Stimulated activated memory B cell treated with anti-CD40 and anti-IgM and Interleukin-4, amounts not matched to agents 10 μg/mL and 1 μg/mL and 100 μg/mL, for 72 hours (primary cell): Measurements from ENCODE around the gene ANKRD26.
"Not testable (repeated sequence)": the region's sequence is repeated elsewhere in the genome, so short reads cannot be mapped to it uniquely, and the experiment has no call there.

Experiments used
- ATAC-seq: fragments of 150-1000 bp; cut with Tn5 transposase; 2 replicates; pipeline ENCODE4 v1.10.0; 2021
- H3K27ac Mint-ChIP-seq: one replicate; pipeline ENCODE4 v1.8.0; 2022; ENCODE audit warnings: mild to moderate bottlenecking, mixed read lengths
- H3K27me3 Mint-ChIP-seq: one replicate; pipeline ENCODE4 v1.8.0; 2022; ENCODE audit warnings: mixed read lengths
- H3K36me3 Mint-ChIP-seq: one replicate; pipeline ENCODE4 v1.8.0; 2022; ENCODE audit warnings: mixed read lengths
- H3K4me1 Mint-ChIP-seq: one replicate; pipeline ENCODE4 v1.8.0; 2022; ENCODE audit warnings: mixed read lengths
- H3K4me3 Mint-ChIP-seq: one replicate; pipeline ENCODE4 v1.8.0; 2022; ENCODE audit warnings: mild to moderate bottlenecking, moderate library complexity, mixed read lengths
- H3K9me3 Mint-ChIP-seq: one replicate; pipeline ENCODE4 v1.8.0; 2022; ENCODE audit warnings: mixed read lengths

The ANKRD26 gene

DNA sequence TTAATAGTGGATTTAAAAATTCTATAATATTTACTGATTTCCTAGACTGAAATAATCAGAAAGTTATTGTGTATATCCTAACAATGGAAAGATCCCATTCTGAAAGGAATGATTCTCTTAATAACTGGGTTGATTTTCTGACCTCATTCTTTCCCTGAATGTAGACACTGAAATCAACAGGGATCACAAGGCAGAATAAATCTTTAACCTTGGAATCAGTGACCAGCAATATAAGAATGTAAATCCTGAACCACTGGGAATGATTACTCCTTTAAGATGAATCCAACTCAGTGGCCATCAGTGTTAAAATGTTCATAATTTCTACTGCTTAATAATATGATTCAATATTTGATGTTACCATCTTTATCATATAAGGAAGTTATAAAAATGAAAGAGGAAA is 47.6 kb downstream of the ANKRD26 start:
- Mint-ChIP-seq H3K4me3 (no peak overlapping the region), H3K27ac (no peak overlapping the region), H3K4me1 (peaks cover 6% of the 10 kb centered on the region), H3K36me3 (peaks cover 14% of the 10 kb centered on the region), H3K9me3 (no peaks in the 10 kb centered on the region), H3K27me3 (no peaks in the 10 kb centered on the region)
- no peak for ATAC-seq

DNA sequence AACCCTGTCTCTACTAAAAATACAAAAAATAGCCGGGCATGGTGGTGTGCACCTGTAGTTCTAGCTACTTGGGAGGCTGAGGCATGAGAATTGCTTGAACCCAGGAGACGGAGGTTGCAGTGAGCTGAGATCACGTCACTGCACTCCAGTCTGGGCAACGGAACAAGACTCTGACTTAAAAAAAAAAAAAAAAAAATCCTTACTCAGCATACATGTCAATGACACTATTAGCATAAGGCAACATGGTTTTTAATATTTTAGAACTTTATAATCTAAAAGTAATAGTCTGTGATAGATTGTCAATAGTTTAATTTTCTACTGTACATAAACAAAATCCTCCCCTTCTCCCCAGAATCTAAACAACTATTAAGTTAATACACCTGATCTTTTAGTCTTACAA is 55.0 kb downstream of the ANKRD26 start:
- H3K36me3 Mint-ChIP-seq, result peaks cover 42% of the 10 kb centered on the region
- not testable (repeated sequence) for H3K27ac Mint-ChIP-seq, H3K9me3 Mint-ChIP-seq, ATAC-seq, H3K4me1 Mint-ChIP-seq, H3K4me3 Mint-ChIP-seq, H3K27me3 Mint-ChIP-seq

DNA sequence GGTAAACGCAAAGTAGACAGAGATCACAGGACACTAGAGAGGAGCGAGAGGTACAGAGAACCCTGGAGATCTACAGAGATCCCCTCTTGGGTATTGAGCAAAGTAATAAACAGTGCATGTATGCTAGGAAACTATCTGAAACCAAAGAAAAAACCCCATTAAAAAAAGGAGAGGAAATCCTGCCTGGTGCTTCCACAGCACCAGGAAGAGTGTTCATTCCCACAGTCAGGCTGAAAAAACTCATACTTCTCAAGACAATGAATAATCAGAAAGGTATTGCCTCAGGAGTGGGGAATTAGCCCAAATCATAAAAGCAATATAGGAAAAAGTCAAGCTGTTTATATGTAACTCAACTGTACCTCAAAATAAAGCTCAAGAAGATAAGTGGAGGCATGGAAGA is 59.1 kb downstream of the ANKRD26 start:
- no peaks in the 10 kb centered on the region for H3K27me3 Mint-ChIP-seq
- H3K4me1 Mint-ChIP-seq, result no peaks in the 10 kb centered on the region
- peaks cover 46% of the 10 kb centered on the region for H3K36me3 Mint-ChIP-seq
- no peak for ATAC-seq
- no peak overlapping the region for H3K27ac Mint-ChIP-seq
- no peaks in the 10 kb centered on the region for H3K9me3 Mint-ChIP-seq
- no peak overlapping the region for H3K4me3 Mint-ChIP-seq

DNA sequence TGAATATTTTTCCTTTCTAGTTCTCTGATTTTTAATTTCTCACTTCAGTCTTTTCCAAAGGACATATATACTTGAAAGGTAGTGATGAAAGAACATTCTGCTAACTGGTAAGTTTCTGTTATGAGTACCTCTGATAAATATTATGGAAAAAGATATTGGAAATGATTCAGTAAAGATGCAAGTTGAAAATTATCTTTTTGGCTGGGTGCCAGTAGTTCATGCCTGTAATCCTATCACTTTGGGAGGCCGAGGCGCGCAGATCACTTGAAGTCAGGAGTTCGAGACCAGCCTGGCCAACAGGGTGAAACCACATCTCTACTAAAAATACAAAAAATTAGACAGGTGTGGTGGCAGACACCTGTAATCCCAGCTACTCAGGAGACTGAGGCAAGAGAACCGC is 62.1 kb downstream of the ANKRD26 start:
- Mint-ChIP-seq H3K27me3 (no peaks in the 10 kb centered on the region), H3K27ac (no peak overlapping the region), H3K4me1 (no peaks in the 10 kb centered on the region), H3K4me3 (no peak overlapping the region), H3K36me3 (peaks cover 57% of the 10 kb centered on the region), H3K9me3 (no peaks in the 10 kb centered on the region)
- ATAC-seq, result no peak

DNA sequence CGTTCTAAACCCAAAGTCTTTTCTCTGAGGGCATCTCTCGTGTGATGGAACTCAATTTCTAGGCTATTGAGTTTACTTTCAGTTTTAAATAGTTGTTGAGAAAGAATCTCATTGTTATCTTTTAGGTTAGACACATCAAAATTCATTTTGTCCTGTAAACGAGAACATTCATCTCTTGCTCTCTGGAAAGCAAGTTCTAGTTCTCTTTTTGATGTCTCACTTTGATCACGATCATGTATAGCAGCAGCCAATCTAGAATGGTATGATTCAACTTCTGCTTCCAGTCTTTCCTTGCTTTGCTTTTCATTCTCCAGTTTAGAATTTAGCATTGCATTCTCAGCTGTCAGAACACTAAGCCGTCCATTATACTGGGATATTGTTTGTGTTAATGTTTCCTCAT is 65.1 kb downstream of the ANKRD26 start:
- no peaks in the 10 kb centered on the region for H3K27me3 Mint-ChIP-seq
- no peak overlapping the region for H3K27ac Mint-ChIP-seq
- H3K4me3 Mint-ChIP-seq, result no peak overlapping the region
- no peak for ATAC-seq
- no peaks in the 10 kb centered on the region for H3K9me3 Mint-ChIP-seq
- no peaks in the 10 kb centered on the region for H3K4me1 Mint-ChIP-seq
- H3K36me3 Mint-ChIP-seq, result peaks cover 46% of the 10 kb centered on the region

DNA sequence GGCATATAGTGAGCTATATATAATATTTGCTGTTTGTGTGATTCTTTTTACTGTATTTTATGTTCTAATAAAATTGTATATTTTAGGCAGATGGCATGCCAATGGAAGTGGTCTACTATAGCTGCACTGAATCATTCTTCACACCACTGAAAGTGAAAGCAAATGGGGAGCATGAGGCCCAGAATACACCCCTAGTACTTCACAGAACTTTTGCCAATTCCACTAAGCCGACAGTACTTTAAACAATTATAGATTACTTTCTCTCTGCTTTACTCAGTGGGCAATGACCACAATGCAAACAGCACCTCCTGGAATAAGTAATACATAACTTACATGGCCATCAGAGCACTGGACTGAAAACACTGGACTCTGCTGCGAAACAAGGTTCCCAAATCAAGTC is 70.2 kb downstream of the ANKRD26 start:
- Mint-ChIP-seq H3K27me3 (no peaks in the 10 kb centered on the region), H3K36me3 (peaks cover 36% of the 10 kb centered on the region), H3K9me3 (no peaks in the 10 kb centered on the region), H3K4me3 (no peak overlapping the region), H3K27ac (no peak overlapping the region), H3K4me1 (no peaks in the 10 kb centered on the region)
- no peak for ATAC-seq

DNA sequence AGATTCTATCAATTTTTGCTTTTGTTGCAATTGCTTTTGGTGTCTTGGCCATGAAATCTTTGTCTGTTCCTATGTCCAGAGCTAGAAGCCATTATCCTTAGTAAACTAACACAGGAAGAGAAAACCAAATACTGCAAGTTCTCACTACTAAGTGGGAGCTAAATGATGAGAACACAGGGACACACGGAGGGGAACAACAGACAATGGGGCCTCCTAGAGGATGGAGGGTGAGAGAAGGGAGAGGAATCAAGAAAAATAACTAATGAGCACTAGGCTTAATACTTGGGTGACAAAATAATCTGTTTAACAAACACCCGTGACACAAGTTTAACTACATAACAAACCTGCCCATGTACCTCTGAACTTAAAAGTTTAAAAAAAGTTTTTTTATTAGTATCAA is 78.2 kb downstream of the ANKRD26 start:
- Mint-ChIP-seq H3K4me3 (no peak overlapping the region), H3K9me3 (no peaks in the 10 kb centered on the region), H3K36me3 (peaks cover 45% of the 10 kb centered on the region), H3K27me3 (no peaks in the 10 kb centered on the region), H3K4me1 (no peaks in the 10 kb centered on the region), H3K27ac (no peak overlapping the region)
- no peak for ATAC-seq

DNA sequence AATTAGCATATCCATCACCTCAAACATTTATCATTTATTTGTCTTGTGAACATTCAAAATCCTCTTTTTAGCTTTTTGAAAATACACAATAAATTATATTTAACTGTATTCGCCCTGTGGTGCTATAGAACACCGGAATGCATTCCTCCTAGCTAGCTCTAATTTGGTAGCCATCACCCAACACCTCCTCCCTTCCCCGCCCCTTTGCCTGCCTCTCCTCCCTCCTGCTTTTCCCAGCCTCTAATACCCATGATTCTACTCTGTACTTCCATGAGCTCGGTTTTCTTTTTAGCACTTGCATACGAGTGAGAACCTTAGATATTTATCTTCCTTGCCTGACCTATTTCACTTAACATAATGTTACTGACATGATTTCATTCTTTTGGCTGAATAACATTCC is 80.1 kb downstream of the ANKRD26 start:
- Mint-ChIP-seq H3K36me3 (peaks cover 30% of the 10 kb centered on the region), H3K9me3 (no peaks in the 10 kb centered on the region), H3K27me3 (no peaks in the 10 kb centered on the region), H3K27ac (no peak overlapping the region), H3K4me3 (no peak overlapping the region), H3K4me1 (no peaks in the 10 kb centered on the region)
- no peak for ATAC-seq

DNA sequence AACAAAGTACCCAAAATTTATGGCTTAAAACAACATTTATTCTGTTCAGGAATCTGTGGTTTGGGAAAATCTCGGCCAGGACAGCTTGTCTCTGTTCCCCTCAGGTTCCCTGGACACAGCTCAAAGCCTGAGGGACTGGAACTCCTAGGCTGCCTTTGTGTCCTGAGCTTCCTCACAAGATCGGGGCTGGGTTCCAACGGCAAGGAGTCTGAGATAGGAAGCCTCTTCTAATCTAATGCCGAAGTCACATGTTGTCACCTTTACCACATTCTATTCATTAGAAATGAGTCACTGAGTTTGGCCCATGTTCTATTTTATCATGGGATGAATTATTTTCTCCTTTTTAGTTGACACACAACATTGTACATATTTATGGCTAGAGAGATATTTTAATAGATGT is 80.5 kb downstream of the ANKRD26 start:
- no peak overlapping the region for H3K4me3 Mint-ChIP-seq
- no peak overlapping the region for H3K27ac Mint-ChIP-seq
- no peaks in the 10 kb centered on the region for H3K27me3 Mint-ChIP-seq
- peaks cover 26% of the 10 kb centered on the region for H3K36me3 Mint-ChIP-seq
- no peaks in the 10 kb centered on the region for H3K9me3 Mint-ChIP-seq
- no peaks in the 10 kb centered on the region for H3K4me1 Mint-ChIP-seq
- ATAC-seq, result no peak

DNA sequence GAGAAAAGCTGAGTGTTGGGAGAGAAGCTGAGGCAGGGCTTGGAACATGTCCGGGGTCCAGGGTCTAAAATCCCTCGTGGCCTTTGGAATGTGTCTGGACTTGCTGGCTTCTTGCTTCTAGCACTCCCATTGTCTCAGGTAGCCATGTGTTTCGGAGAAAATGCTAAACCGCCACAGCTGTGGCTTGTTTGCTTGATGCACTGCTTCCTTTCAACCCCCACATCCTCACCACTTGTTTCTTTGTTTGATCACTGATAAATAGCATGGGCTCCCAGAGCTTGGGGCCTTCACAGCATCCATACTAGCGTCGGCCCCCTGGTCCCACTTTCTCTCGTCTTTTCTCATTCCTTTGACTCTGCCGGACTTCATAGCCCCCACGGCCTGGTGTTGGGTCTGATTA is 102.7 kb downstream of the ANKRD26 start:
- Mint-ChIP-seq H3K27me3 (no peaks in the 10 kb centered on the region), H3K9me3 (peaks cover 3% of the 10 kb centered on the region), H3K4me1 (no peaks in the 10 kb centered on the region), H3K27ac (no peak overlapping the region), H3K4me3 (no peak overlapping the region), H3K36me3 (peaks cover 41% of the 10 kb centered on the region)
- no peak for ATAC-seq

DNA sequence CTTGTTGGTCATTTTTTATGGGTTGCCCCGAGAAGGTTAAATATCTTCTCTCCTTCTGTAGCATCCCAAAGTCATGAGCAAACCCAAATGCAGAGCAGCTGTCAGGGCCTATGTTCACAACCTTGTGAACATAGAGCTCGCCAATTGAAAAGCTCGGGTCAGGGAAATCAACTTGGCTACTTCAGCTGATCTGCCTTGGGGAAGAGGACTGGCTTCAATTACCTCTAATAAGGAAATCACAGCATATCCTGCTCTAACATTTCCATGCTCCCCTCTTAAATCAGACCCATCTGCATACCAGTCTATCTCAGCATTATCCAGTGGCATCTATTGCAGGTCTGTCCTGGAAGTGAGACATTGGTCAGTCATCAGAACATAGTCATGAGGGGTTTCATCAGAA is 105.6 kb downstream of the ANKRD26 start:
- no peaks in the 10 kb centered on the region for H3K4me1 Mint-ChIP-seq
- H3K4me3 Mint-ChIP-seq, result no peak overlapping the region
- H3K27ac Mint-ChIP-seq, result no peak overlapping the region
- no peak for ATAC-seq
- no peaks in the 10 kb centered on the region for H3K27me3 Mint-ChIP-seq
- peaks cover 20% of the 10 kb centered on the region for H3K36me3 Mint-ChIP-seq
- no peaks in the 10 kb centered on the region for H3K9me3 Mint-ChIP-seq

DNA sequence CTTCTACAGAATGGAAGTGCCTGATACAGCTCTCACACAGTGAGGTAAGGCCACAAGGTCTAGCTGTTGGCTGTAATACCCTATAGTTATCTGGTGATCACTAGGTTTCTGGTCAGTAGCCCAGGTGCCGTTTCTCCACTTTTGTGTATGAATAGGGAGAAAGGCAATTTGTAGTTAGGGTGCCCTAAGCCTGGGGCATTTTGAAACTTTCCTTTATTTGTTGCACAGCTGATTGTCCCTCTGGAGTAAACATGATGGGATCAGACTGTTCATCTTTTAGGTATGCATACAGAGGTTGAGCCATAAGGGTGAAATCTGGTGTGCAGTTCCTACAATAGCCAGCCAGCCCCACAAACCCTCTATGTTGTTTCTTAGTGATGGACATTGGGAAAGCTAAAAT is 112.4 kb downstream of the ANKRD26 start:
- Mint-ChIP-seq H3K27ac (no peak overlapping the region), H3K36me3 (no peaks in the 10 kb centered on the region), H3K4me1 (no peaks in the 10 kb centered on the region), H3K27me3 (no peaks in the 10 kb centered on the region), H3K4me3 (no peak overlapping the region), H3K9me3 (no peaks in the 10 kb centered on the region)
- no peak for ATAC-seq

DNA sequence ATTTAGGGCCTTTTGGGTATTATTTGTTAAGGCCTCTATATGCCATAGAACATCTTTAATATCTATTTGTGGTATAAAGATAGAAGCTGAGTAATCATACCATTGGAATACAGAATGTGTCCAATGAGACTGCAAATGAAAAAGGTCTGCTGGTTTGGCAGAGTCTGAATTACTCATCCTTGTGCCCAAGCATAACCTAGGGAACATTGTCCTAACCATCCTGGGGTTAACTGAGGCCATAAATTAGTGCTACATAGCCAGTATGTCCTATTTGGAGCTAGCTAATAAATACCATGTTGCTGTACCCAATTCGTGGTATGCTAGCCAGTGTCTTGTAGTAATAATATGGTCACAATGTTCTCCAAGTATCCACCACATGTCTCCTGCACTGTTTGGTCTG is 117.1 kb downstream of the ANKRD26 start:
- Mint-ChIP-seq H3K4me3 (no peak overlapping the region), H3K27ac (no peak overlapping the region), H3K27me3 (no peaks in the 10 kb centered on the region), H3K36me3 (peaks cover 7% of the 10 kb centered on the region), H3K9me3 (no peaks in the 10 kb centered on the region), H3K4me1 (no peaks in the 10 kb centered on the region)
- ATAC-seq, result no peak

DNA sequence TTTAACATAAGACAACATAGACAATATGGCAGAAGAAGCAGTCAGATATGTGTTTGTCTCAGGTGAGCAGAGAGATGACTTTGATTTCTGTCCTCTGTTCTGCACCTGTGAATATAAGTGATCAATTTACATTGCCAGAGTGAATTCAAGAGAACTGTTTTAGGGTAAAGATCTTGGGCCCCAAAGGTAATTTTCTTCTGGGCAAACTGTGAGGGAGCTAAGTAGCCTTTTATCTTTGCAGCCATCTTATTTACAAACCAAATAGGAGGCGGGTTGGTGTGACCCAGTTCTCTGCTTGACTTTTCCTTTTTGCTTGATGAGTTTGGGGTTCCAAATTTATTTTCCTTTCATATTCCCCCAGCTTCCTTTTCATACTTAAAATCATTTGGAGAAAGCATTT is 118.2 kb downstream of the ANKRD26 start:
- Mint-ChIP-seq H3K9me3 (no peaks in the 10 kb centered on the region), H3K4me1 (no peaks in the 10 kb centered on the region), H3K27ac (no peak overlapping the region), H3K36me3 (peaks cover 7% of the 10 kb centered on the region), H3K4me3 (no peak overlapping the region), H3K27me3 (no peaks in the 10 kb centered on the region)
- ATAC-seq, result no peak

DNA sequence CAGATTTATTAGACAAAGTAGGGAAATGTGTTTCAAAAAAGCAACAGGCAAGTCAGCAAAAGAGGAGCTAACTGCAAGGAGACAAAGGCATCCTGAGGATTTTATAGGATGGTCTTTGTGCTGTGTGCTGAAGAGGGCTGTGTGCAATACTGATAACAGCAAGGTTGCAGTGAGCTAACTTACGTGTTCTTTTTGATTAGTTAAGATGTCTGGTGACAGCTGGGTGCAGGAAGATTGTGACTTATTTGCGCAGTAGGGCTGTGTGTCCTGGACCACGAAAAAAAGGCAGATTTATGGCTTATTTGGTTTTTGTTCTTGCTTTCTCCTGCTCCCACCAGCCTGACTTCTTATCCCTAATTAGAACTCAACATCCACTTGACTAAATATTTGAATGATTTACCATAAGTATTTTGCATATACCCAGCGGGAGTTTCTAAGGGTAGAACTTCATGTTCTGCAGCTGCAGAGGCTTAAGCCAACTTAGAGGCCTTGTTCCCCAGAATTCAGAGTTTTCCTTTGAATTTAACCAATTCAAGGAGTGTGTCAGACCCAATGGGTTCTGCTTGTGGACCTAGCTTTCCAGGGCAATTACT is 119.0 kb downstream of the ANKRD26 start:
- peaks cover 7% of the 10 kb centered on the region for H3K36me3 Mint-ChIP-seq
- H3K9me3 Mint-ChIP-seq, result no peaks in the 10 kb centered on the region
- H3K4me3 Mint-ChIP-seq, result no peak overlapping the region
- H3K4me1 Mint-ChIP-seq, result no peaks in the 10 kb centered on the region
- no peak overlapping the region for H3K27ac Mint-ChIP-seq
- no peak for ATAC-seq
- H3K27me3 Mint-ChIP-seq, result no peaks in the 10 kb centered on the region

DNA sequence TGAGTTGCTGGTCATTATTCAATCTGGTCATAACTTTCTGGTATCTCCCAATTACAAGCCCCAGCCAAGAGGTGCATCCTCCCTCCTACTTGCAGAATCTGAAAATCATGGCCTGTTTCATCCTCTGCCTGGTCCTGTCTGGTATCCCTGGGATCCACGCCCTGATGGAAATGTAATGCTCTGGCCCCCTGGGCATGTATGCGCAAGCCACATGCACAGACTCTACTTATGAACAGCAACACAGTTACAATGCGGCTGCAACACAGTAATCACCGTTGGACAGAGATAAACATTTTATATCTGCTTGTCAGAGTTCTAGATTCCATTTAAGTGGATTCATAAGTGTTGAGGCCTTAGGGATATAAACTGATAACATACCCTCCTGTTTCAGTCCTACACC is 121.8 kb downstream of the ANKRD26 start:
- no peaks in the 10 kb centered on the region for H3K9me3 Mint-ChIP-seq
- no peaks in the 10 kb centered on the region for H3K27me3 Mint-ChIP-seq
- peaks cover 7% of the 10 kb centered on the region for H3K36me3 Mint-ChIP-seq
- H3K4me3 Mint-ChIP-seq, result no peak overlapping the region
- no peak for ATAC-seq
- no peaks in the 10 kb centered on the region for H3K4me1 Mint-ChIP-seq
- H3K27ac Mint-ChIP-seq, result no peak overlapping the region

DNA sequence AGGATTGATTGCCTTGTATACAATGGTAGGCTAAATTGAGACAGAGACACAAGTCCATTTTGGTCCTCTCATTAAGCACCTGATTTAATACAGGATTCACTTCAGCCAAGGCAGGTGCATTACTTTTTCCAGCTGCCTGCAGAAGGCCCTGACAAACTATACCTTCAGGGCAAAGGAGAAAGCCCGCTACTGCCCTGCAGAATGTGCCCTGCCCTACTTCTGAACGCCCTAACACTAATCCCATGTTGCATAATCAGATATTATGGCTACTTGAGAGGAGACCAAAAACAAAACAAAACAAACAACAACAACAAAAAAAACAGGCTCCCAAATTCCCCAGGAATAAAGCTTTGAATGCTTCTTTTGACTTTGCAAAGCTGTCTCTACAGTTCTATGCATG is 122.7 kb downstream of the ANKRD26 start:
- no peak for ATAC-seq
- Mint-ChIP-seq H3K9me3 (no peaks in the 10 kb centered on the region), H3K4me1 (no peaks in the 10 kb centered on the region), H3K4me3 (no peak overlapping the region), H3K27me3 (no peaks in the 10 kb centered on the region), H3K27ac (no peak overlapping the region), H3K36me3 (peaks cover 7% of the 10 kb centered on the region)
